Glutamatergic neuron (in vitro differentiated cells): Measurements from ENCODE around the gene MLC1. TPM values are rescaled to one million over a fixed set of nuclear protein-coding genes. Genes with fewer than 3 reads are reported as not detected.

Experiments used
- DNase-seq: peaks from one replicate; pipeline ENCODE4 v3.0.0; 2022
- H3K27ac Mint-ChIP-seq: one replicate; pipeline ENCODE4 v1.8.0; 2020; ENCODE audit warnings: mild to moderate bottlenecking, mixed read lengths, inconsistent platforms; ENCODE audit not compliant: unreplicated experiment
- H3K27me3 Mint-ChIP-seq: one replicate; pipeline ENCODE4 v1.8.0; 2020; ENCODE audit warnings: mild to moderate bottlenecking, moderate library complexity, mixed read lengths, inconsistent platforms; ENCODE audit not compliant: unreplicated experiment
- H3K36me3 Mint-ChIP-seq: one replicate; pipeline ENCODE4 v1.8.0; 2020; ENCODE audit warnings: mild to moderate bottlenecking, mixed read lengths, inconsistent platforms; ENCODE audit not compliant: unreplicated experiment
- H3K4me1 Mint-ChIP-seq: one replicate; pipeline ENCODE4 v1.8.0; 2020; ENCODE audit warnings: mild to moderate bottlenecking, low read depth, mixed read lengths, inconsistent platforms; ENCODE audit not compliant: unreplicated experiment
- H3K4me3 Mint-ChIP-seq: one replicate; pipeline ENCODE4 v1.8.0; 2020; ENCODE audit warnings: mild to moderate bottlenecking, mixed read lengths, inconsistent platforms; ENCODE audit not compliant: unreplicated experiment
- H3K9me3 Mint-ChIP-seq: one replicate; pipeline ENCODE4 v1.8.0; 2020; ENCODE audit warnings: mild to moderate bottlenecking, moderate library complexity, mixed read lengths, inconsistent platforms; ENCODE audit not compliant: unreplicated experiment
- CTCF ChIP-seq: fragments of 200-600 bp; sonication (generic); IDR thresholded peaks from one replicate; pipeline ENCODE4 v1.5.0; 2021; ENCODE audit not compliant: partially characterized antibody, unreplicated experiment
- total RNA-seq: library from RNA; stranded (reverse); fragmentation: NEBNext Ultra II Directional; extraction: Animal tissue kit (Norgen Biotek cat#: 25700); gene quantifications from one replicate; pipeline ENCODE4 v1.2.1, GENCODE V29; 2021; ENCODE audit not compliant: unreplicated experiment

The MLC1 gene
- total RNA-seq, 1 donor from 2014 or later: not detected

- Mint-ChIP-seq H3K27me3 (no peaks in the 10 kb centered on the region), H3K27ac (no peak overlapping the region), H3K4me1 (peaks cover 12% of the 10 kb centered on the region), H3K36me3 (no peaks in the 10 kb centered on the region), H3K9me3 (peaks cover 5% of the 10 kb centered on the region), H3K4me3 (no peak overlapping the region)
- TF ChIP-seq CTCF: no peak
- DNase-seq: no peak
These were observed 6.5 kb downstream of the MLC1 start for GRCh38 chr22:50078761-50079160.

GRCh38 chr22:50078246-50078645 lies 7.0 kb downstream of the MLC1 start:
- H3K27me3 Mint-ChIP-seq: no peaks in the 10 kb centered on the region
- TF ChIP-seq CTCF: no peak
- H3K36me3 Mint-ChIP-seq: no peaks in the 10 kb centered on the region
- peaks cover 5% of the 10 kb centered on the region for H3K9me3 Mint-ChIP-seq
- DNase-seq: no peak
- peaks cover 9% of the 10 kb centered on the region for H3K4me1 Mint-ChIP-seq
- no peak overlapping the region for H3K27ac Mint-ChIP-seq
- no peak overlapping the region for H3K4me3 Mint-ChIP-seq

GRCh38 chr22:50076646-50077535 lies 8.3 kb downstream of the MLC1 start:
- Mint-ChIP-seq H3K27me3 (no peaks in the 10 kb centered on the region), H3K27ac (no peak overlapping the region), H3K4me1 (peaks cover 4% of the 10 kb centered on the region), H3K36me3 (no peaks in the 10 kb centered on the region), H3K4me3 (no peak overlapping the region), H3K9me3 (peaks cover 5% of the 10 kb centered on the region)
- DNase-seq: no peak
- TF ChIP-seq CTCF: no peak

- Mint-ChIP-seq H3K27me3 (no peaks in the 10 kb centered on the region), H3K36me3 (no peaks in the 10 kb centered on the region), H3K4me3 (no peak overlapping the region), H3K27ac (no peak overlapping the region), H3K4me1 (peaks cover 4% of the 10 kb centered on the region), H3K9me3 (peaks cover 4% of the 10 kb centered on the region)
- DNase-seq: no peak
- no peak for TF ChIP-seq CTCF
These were observed 10.4 kb downstream of the MLC1 start for GRCh38 chr22:50074551-50075530.

- Mint-ChIP-seq H3K36me3 (no peaks in the 10 kb centered on the region), H3K9me3 (peaks cover 4% of the 10 kb centered on the region), H3K4me3 (no peak overlapping the region), H3K4me1 (peaks cover 4% of the 10 kb centered on the region), H3K27me3 (no peaks in the 10 kb centered on the region), H3K27ac (no peak overlapping the region)
- DNase-seq: no peak
- TF ChIP-seq CTCF: no peak
These were observed 11.2 kb downstream of the MLC1 start for GRCh38 chr22:50074056-50074455.
